Liver (tissue), 9 donors: Measurements from ENCODE around the gene TMEM151B. TPM values are rescaled to one million over a fixed set of nuclear protein-coding genes. Genes with fewer than 3 reads are reported as not detected.

ENCODE experiments used
- DNase-seq: peaks from one replicate; pipeline ENCODE4 v3.0.0-alpha.2; 2017; ENCODE audit warnings: low spot score
- H3K27ac ChIP-seq, 2 donors: one replicate each; pipeline ENCODE4 v1.7.0; 2013; ENCODE audit warnings: inconsistent platforms in 2 of 2, low read length in 2 of 2, control low read depth in 1 of 2, low read depth in 1 of 2, mild to moderate bottlenecking in 1 of 2
- H3K27me3 ChIP-seq, 4 donors: one replicate each; pipeline versions ENCODE4 v1.6.1 to v1.7.0; 2013; ENCODE audit warnings: low read length in 3 of 4, inconsistent platforms in 1 of 4, mild to moderate bottlenecking in 1 of 4, moderate library complexity in 1 of 4; ENCODE audit not compliant: control insufficient read depth in 4 of 4, insufficient read depth in 4 of 4
- H3K36me3 ChIP-seq, 4 donors: one replicate each; pipeline versions ENCODE4 v1.6.1 to v1.7.0; 2013; ENCODE audit warnings: low read length in 3 of 4, mild to moderate bottlenecking in 3 of 4, low read depth in 1 of 4, moderate library complexity in 1 of 4; ENCODE audit not compliant: control insufficient read depth in 4 of 4, insufficient read depth in 3 of 4
- H3K4me1 ChIP-seq, 4 donors: one replicate each; pipeline versions ENCODE4 v1.6.1 to v1.7.0; 2013; ENCODE audit warnings: low read length in 3 of 4, mild to moderate bottlenecking in 3 of 4, moderate library complexity in 1 of 4; ENCODE audit not compliant: control insufficient read depth in 4 of 4, insufficient read depth in 4 of 4
- H3K4me3 ChIP-seq, 3 donors: one replicate each; pipeline versions ENCODE4 v1.6.1 to v1.7.0; 2013; ENCODE audit warnings: low read length in 3 of 3, control low read depth in 1 of 3, low read depth in 1 of 3, mild to moderate bottlenecking in 1 of 3
- H3K9ac ChIP-seq, 2 donors: one replicate each; pipeline ENCODE4 v1.7.0; 2013; ENCODE audit warnings: low read length in 2 of 2, mild to moderate bottlenecking in 2 of 2, moderate library complexity in 2 of 2, control low read depth in 1 of 2, low read depth in 1 of 2
- H3K9me3 ChIP-seq, 4 donors: one replicate each; pipeline versions ENCODE4 v1.6.1 to v1.7.0; 2013; ENCODE audit warnings: low read length in 3 of 4; ENCODE audit not compliant: control insufficient read depth in 4 of 4
- ATF3 ChIP-seq: IDR thresholded peaks from 2 replicates; pipeline ENCODE4 v1.6.1; 2016; ENCODE audit warnings: antibody characterized with exemption
- EGR1 ChIP-seq, 2 donors: IDR thresholded peaks; 2 replicates each; pipeline ENCODE4 v1.6.1; 2016 to 2018; ENCODE audit warnings: antibody characterized with exemption in 2 of 2, low read depth in 2 of 2
- FOXA2 ChIP-seq: IDR thresholded peaks from 2 replicates; pipeline ENCODE4 v1.6.1; 2016; ENCODE audit warnings: antibody characterized with exemption
- GABPA ChIP-seq, 2 donors: IDR thresholded peaks in 1 of 2; conservative IDR thresholded peaks in 1 of 2; 2 replicates each; pipeline ENCODE4 v1.6.1; 2016; ENCODE audit warnings: antibody characterized with exemption in 2 of 2, mild to moderate bottlenecking in 1 of 2, moderate library complexity in 1 of 2
- HNF4A ChIP-seq, 2 donors: conservative IDR thresholded peaks; 2 replicates each; pipeline ENCODE4 v1.6.1; 2016; ENCODE audit warnings: antibody characterized with exemption in 2 of 2, mild to moderate bottlenecking in 2 of 2
- HNF4G ChIP-seq: IDR thresholded peaks from 2 replicates; pipeline ENCODE4 v1.6.1; 2016; ENCODE audit warnings: antibody characterized with exemption
- JUND ChIP-seq, 2 donors: IDR thresholded peaks; 2 replicates each; pipeline ENCODE4 v1.6.1; 2016; ENCODE audit warnings: antibody characterized with exemption in 2 of 2
- NR2F2 ChIP-seq: IDR thresholded peaks from 2 replicates; pipeline ENCODE4 v1.6.1; 2016; ENCODE audit warnings: antibody characterized with exemption
- RAD21 ChIP-seq, 2 donors: IDR thresholded peaks; 2 replicates each; pipeline ENCODE4 v1.6.1; 2016; ENCODE audit warnings: antibody characterized with exemption in 2 of 2, mild to moderate bottlenecking in 2 of 2
- REST ChIP-seq: IDR thresholded peaks from 2 replicates; pipeline ENCODE4 v1.6.1; 2016; ENCODE audit warnings: antibody characterized with exemption, mild to moderate bottlenecking
- SP1 ChIP-seq: IDR thresholded peaks from 2 replicates; pipeline ENCODE4 v1.6.1; 2018; ENCODE audit warnings: antibody characterized with exemption, mild to moderate bottlenecking
- TAF1 ChIP-seq: conservative IDR thresholded peaks from 2 replicates; pipeline ENCODE4 v1.6.1; 2016; ENCODE audit warnings: antibody characterized with exemption, mild to moderate bottlenecking
- YY1 ChIP-seq: IDR thresholded peaks from 2 replicates; pipeline ENCODE4 v1.6.1; 2016; ENCODE audit warnings: antibody characterized with exemption, mild to moderate bottlenecking
- WGBS: extraction: QIAGEN DNeasy Blood & Tissue Kit; methylation state at CpG from one replicate; pipeline ENCODE4 v1.1.7; 2013; 5-methylcytosine and 5-hydroxymethylcytosine counted together
- polyA plus RNA-seq, 2 donors: library from polyadenylated mRNA; stranded (reverse) in 1 of 2; unstranded in 1 of 2; fragments of 200-250 nt in 1 of 2; fragments of >200 nt in 1 of 2; fragmentation: Nextera tagmentation in 1 of 2; extraction: Ambion mirVana in 1 of 2; gene quantifications; one replicate each; pipeline versions ENCODE4 v1.2.1 to v1.2.3, GENCODE V29; 2013 to 2015
- total RNA-seq, 2 donors: library from RNA; depleted of rRNA; stranded (reverse); fragments of >200 nt; gene quantifications; one replicate each; pipeline ENCODE4 v1.2.3, GENCODE V29; 2014
- TF ChIP-seq, protein P1 (sequence below): IDR thresholded peaks from 2 replicates; pipeline ENCODE4 v1.6.1; 2016; ENCODE audit warnings: antibody characterized with exemption
- TF ChIP-seq, protein P2 (sequence below): IDR thresholded peaks from 2 replicates; pipeline ENCODE4 v1.6.1; 2016; ENCODE audit warnings: antibody characterized with exemption
- donor health status: healthy.
- donor health status: healthy.
- donor health status: healthy.
- donor health status: healthy.
- donor health status: healthy.

TMEM151B gene
- total and polyA plus RNA-seq, 4 donors: not detected

GRCh38 chr6:44255871-44256774 lies 14.1 kb upstream of the TMEM151B start:
- peak overlapping the region; percentile 62 to 85 (median 67) for H3K4me3 ChIP-seq
- H3K27me3 ChIP-seq: no peaks in the 10 kb centered on the region
- DNase-seq: no peak
- peak overlapping the region; percentile 59 to 91 for H3K27ac ChIP-seq
- H3K9me3 ChIP-seq: no peaks in the 10 kb centered on the region
- 28% methylated on average over 15 of the region's 15 CpGs for WGBS
- peaks cover 7 to 48% (median 41%) of the 10 kb centered on the region in 4 donors for H3K36me3 ChIP-seq
- TF ChIP-seq ATF3: no peak
- no peak for TF ChIP-seq SP1
- TF ChIP-seq, protein P1, sequence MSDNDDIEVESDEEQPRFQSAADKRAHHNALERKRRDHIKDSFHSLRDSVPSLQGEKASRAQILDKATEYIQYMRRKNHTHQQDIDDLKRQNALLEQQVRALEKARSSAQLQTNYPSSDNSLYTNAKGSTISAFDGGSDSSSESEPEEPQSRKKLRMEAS: no peak
- no peak for TF ChIP-seq NR2F2
- TF ChIP-seq, protein P2, sequence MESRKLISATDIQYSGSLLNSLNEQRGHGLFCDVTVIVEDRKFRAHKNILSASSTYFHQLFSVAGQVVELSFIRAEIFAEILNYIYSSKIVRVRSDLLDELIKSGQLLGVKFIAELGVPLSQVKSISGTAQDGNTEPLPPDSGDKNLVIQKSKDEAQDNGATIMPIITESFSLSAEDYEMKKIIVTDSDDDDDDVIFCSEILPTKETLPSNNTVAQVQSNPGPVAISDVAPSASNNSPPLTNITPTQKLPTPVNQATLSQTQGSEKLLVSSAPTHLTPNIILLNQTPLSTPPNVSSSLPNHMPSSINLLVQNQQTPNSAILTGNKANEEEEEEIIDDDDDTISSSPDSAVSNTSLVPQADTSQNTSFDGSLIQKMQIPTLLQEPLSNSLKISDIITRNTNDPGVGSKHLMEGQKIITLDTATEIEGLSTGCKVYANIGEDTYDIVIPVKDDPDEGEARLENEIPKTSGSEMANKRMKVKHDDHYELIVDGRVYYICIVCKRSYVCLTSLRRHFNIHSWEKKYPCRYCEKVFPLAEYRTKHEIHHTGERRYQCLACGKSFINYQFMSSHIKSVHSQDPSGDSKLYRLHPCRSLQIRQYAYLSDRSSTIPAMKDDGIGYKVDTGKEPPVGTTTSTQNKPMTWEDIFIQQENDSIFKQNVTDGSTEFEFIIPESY: no peak
- TF ChIP-seq FOXA2: no peak
- TF ChIP-seq HNF4A (conservative IDR thresholded peaks at IDR 0.05): no peak
- no peak for TF ChIP-seq JUND (IDR thresholded peaks at IDR 0.05)
- no peak for TF ChIP-seq REST
- no peak for TF ChIP-seq GABPA (IDR thresholded peaks at IDR 0.05 in 1 of 2, conservative IDR thresholded peaks at IDR 0.05 in 1 of 2)
- no peak for TF ChIP-seq YY1
- no peak for TF ChIP-seq HNF4G
- TF ChIP-seq EGR1 (IDR thresholded peaks at IDR 0.05; ENCODE audit: low read depth in 2 of 2): no peak
- H3K4me1 ChIP-seq: peaks cover 2 to 27% (median 14%) of the 10 kb centered on the region in 4 donors
- H3K9ac ChIP-seq: peak overlapping the region; percentile 26 to 42

- Histone ChIP-seq H3K27ac (peak overlapping the region; percentile 59 to 91), H3K27me3 (no peaks in the 10 kb centered on the region), H3K9ac (peak overlapping the region; percentile 26 to 42), H3K36me3 (peaks cover 7 to 43% (median 36%) of the 10 kb centered on the region in 4 donors), H3K4me3 (peak overlapping the region; percentile 62 to 85 (median 67)), H3K9me3 (no peaks in the 10 kb centered on the region), H3K4me1 (peaks cover 2 to 27% (median 14%) of the 10 kb centered on the region in 4 donors)
- WGBS: 1% methylated on average over 12 of the region's 12 CpGs
- DNase-seq: no peak
- TF ChIP-seq RAD21 (IDR thresholded peaks at IDR 0.05) (no peak), JUND (IDR thresholded peaks at IDR 0.05) (no peak), HNF4A (conservative IDR thresholded peaks at IDR 0.05) (no peak), TAF1 (no peak), EGR1 (IDR thresholded peaks at IDR 0.05; ENCODE audit: low read depth in 2 of 2) (no peak), REST (no peak), NR2F2 (no peak), SP1 (no peak), GABPA (IDR thresholded peaks at IDR 0.05 in 1 of 2, conservative IDR thresholded peaks at IDR 0.05 in 1 of 2) (no peak)
- TF ChIP-seq, protein P1: no peak
- TF ChIP-seq, protein P2: no peak
Measured at GRCh38 chr6:44256775-44257024, 13.6 kb upstream of the TMEM151B start.
